Activated CD8-positive, alpha-beta T cell treated with anti-CD3 and anti-CD28 coated beads for 36 hours (primary cell): ENCODE data around the gene HOXD11. TPM values are rescaled to one million over a fixed set of nuclear protein-coding genes. Genes with fewer than 3 reads are reported as not detected.

Source experiments
- ATAC-seq: fragments of 200-7000 bp; cut with Tn5 transposase; one replicate; pipeline ENCODE4 v1.10.0; 2021; ENCODE audit warnings: mild to moderate bottlenecking, moderate library complexity
- CTCF ChIA-PET: fragments of 350-600 bp; sonication (Branson Sonifier 250); formaldehyde crosslinking; loops from one replicate; lab custom pipeline; 2021; ENCODE audit warnings: antibody characterized with exemption; lab: Charles Lee
- POLR2A ChIA-PET: fragments of 350-600 bp; sonication (Branson Sonifier 250); formaldehyde crosslinking; loops from one replicate; lab custom pipeline; 2021; ENCODE audit warnings: antibody characterized with exemption; lab: Charles Lee
- DNase-seq: peaks from one replicate; pipeline ENCODE4 v3.0.0-alpha.2; 2020
- H3K27ac Mint-ChIP-seq: one replicate; pipeline ENCODE4 v1.8.0; 2021; ENCODE audit warnings: mild to moderate bottlenecking, mixed read lengths
- H3K27me3 Mint-ChIP-seq: one replicate; pipeline ENCODE4 v1.8.0; 2021; ENCODE audit warnings: mixed read lengths
- H3K36me3 Mint-ChIP-seq: one replicate; pipeline ENCODE4 v1.8.0; 2021; ENCODE audit warnings: low read depth, mixed read lengths
- H3K4me1 Mint-ChIP-seq: one replicate; pipeline ENCODE4 v1.8.0; 2021; ENCODE audit warnings: low read depth, mixed read lengths
- H3K4me3 Mint-ChIP-seq: one replicate; pipeline ENCODE4 v1.8.0; 2021; ENCODE audit warnings: mild to moderate bottlenecking, moderate library complexity, mixed read lengths
- H3K9me3 Mint-ChIP-seq: one replicate; pipeline ENCODE4 v1.8.0; 2021; ENCODE audit warnings: mixed read lengths
- CTCF ChIP-seq: fragments of 200-600 bp; IDR thresholded peaks from one replicate; pipeline ENCODE4 v1.8.0; 2022; ENCODE audit warnings: antibody characterized with exemption, mild to moderate bottlenecking
- intact Hi-C: fragments of 100-400 bp; cut with micrococcal nuclease; formaldehyde crosslinking; loops from one replicate; pipeline ENCODE4 v1.10.0; 2022
- total RNA-seq, 2 experiments: library from RNA; stranded (reverse); gene quantifications; one replicate each; pipeline ENCODE4 v1.2.3, GENCODE V29; 2021

HOXD11 gene
- total RNA-seq, 2 experiments from 2014 or later = not detected

- ChIA-PET POLR2A (no interaction called here), CTCF (interaction anchor here (1.0 kb wide), 1 partner anchor 8 kb away, joined by 3 read pairs; no protein-coding TSS in a partner anchor)
- Mint-ChIP-seq H3K36me3 (no peaks in the 10 kb centered on the region), H3K9me3 (peaks cover 6% of the 10 kb centered on the region), H3K4me3 (no peak overlapping the region), H3K4me1 (peaks cover 6% of the 10 kb centered on the region), H3K27me3 (peaks cover 74% of the 10 kb centered on the region), H3K27ac (no peak overlapping the region)
- DNase-seq (peak; percentile 68), ATAC-seq (no peak)
- intact Hi-C loops = no loop called here
- TF ChIP-seq CTCF = peak; percentile 68
Observed at GRCh38 chr2:176118601-176119339, 11.7 kb downstream of the HOXD11 start.

- ATAC-seq (no peak), DNase-seq (no peak)
- ChIA-PET CTCF (interaction anchor here (0.9 to 1.8 kb wide), 11 partner anchors 10 to 431 kb away, joined by 3 to 12 read pairs (median 4); no protein-coding TSS in a partner anchor), POLR2A (no interaction called here)
- TF ChIP-seq CTCF = no peak
- Mint-ChIP-seq H3K9me3 (peaks cover 6% of the 10 kb centered on the region), H3K4me3 (no peak overlapping the region), H3K36me3 (no peaks in the 10 kb centered on the region), H3K4me1 (peaks cover 9% of the 10 kb centered on the region), H3K27ac (no peak overlapping the region), H3K27me3 (peaks cover 78% of the 10 kb centered on the region)
- intact Hi-C loops = loop anchor here (5.0 kb wide), 2 partner anchors 33 to 42 kb away; no protein-coding TSS in a partner anchor
Observed at GRCh38 chr2:176120364-176121189, 13.5 kb downstream of the HOXD11 start.

GRCh38 chr2:176121190-176122051 lies 14.3 kb downstream of the HOXD11 start:
- ChIA-PET POLR2A (interaction anchor here (1.4 kb wide), 1 partner anchor 10 kb away, joined by 3 read pairs; no protein-coding TSS in a partner anchor), CTCF (interaction anchor here (0.9 to 1.8 kb wide), 9 partner anchors 10 to 333 kb away, joined by 3 to 12 read pairs (median 4); no protein-coding TSS in a partner anchor)
- Mint-ChIP-seq H3K27me3 (peaks cover 78% of the 10 kb centered on the region), H3K4me1 (peaks cover 9% of the 10 kb centered on the region), H3K36me3 (no peaks in the 10 kb centered on the region), H3K9me3 (peaks cover 5% of the 10 kb centered on the region), H3K27ac (no peak overlapping the region), H3K4me3 (no peak overlapping the region)
- DNase-seq (no peak), ATAC-seq (no peak)
- no peak for TF ChIP-seq CTCF
- intact Hi-C loops = loop anchor here (5.0 kb wide), 2 partner anchors 34 to 41 kb away; no protein-coding TSS in a partner anchor

- TF ChIP-seq CTCF = no peak
- intact Hi-C loops = loop anchor here (5.0 kb wide), 2 partner anchors 35 to 40 kb away; no protein-coding TSS in a partner anchor
- Mint-ChIP-seq H3K27ac (no peak overlapping the region), H3K4me1 (peaks cover 12% of the 10 kb centered on the region), H3K36me3 (no peaks in the 10 kb centered on the region), H3K4me3 (peak overlapping the region; percentile 51), H3K9me3 (peaks cover 4% of the 10 kb centered on the region), H3K27me3 (peaks cover 76% of the 10 kb centered on the region)
- POLR2A ChIA-PET = interaction anchor here (1.4 kb wide), 1 partner anchor 9 kb away, joined by 3 read pairs; no protein-coding TSS in a partner anchor
- DNase-seq (no peak), ATAC-seq (no peak)
- CTCF ChIA-PET = interaction anchor here (1.5 to 1.8 kb wide), 3 partner anchors 18 to 333 kb away, joined by 3 to 5 read pairs (median 4); no protein-coding TSS in a partner anchor
Observed at GRCh38 chr2:176122052-176122682, 15.1 kb downstream of the HOXD11 start.
